Spinal cord (tissue), 10 donors: Measurements from ENCODE around the gene EPB41. TPM values are rescaled to one million over a fixed set of nuclear protein-coding genes. Genes with fewer than 3 reads are reported as not detected.
A peak's percentile ranks its signal among the peaks of the same experiment; 100 is the strongest.

ENCODE experiments used
- DNase-seq, 6 donors: peaks; one replicate each; pipeline versions ENCODE4 v3.0.0 to v3.0.0-alpha.2; 2013 to 2015; ENCODE audit warnings: low spot score in 6 of 6, low read depth in 4 of 6
- H3K27ac ChIP-seq: one replicate; pipeline ENCODE4 v1.5.1; 2013; ENCODE audit warnings: low read depth, low read length, control low read depth
- H3K27me3 ChIP-seq: one replicate; pipeline ENCODE4 v1.6.1; 2013; ENCODE audit warnings: low read length; ENCODE audit not compliant: control insufficient read depth, insufficient read depth
- H3K36me3 ChIP-seq: one replicate; pipeline ENCODE4 v1.6.1; 2013; ENCODE audit warnings: low read length; ENCODE audit not compliant: control insufficient read depth, insufficient read depth
- H3K4me1 ChIP-seq: one replicate; pipeline ENCODE4 v1.6.1; 2013; ENCODE audit warnings: low read length; ENCODE audit not compliant: control insufficient read depth, insufficient read depth
- H3K4me3 ChIP-seq: one replicate; pipeline ENCODE4 v1.5.1; 2013; ENCODE audit warnings: low read depth, low read length, control low read depth
- H3K9me3 ChIP-seq: one replicate; pipeline ENCODE4 v1.6.1; 2013; ENCODE audit warnings: low read length; ENCODE audit not compliant: control insufficient read depth, insufficient read depth
- WGBS: methylation state at CpG from one replicate; pipeline ENCODE4 v1.1.5; 2013; ENCODE audit warnings: missing lambda C conversion rate; ENCODE audit not compliant: insufficient coverage; 5-methylcytosine and 5-hydroxymethylcytosine counted together
- polyA plus RNA-seq, 2 donors: library from polyadenylated mRNA; unstranded; fragments of 120-200 nt; gene quantifications; one replicate each; pipeline ENCODE4 v1.2.1, GENCODE V29; 2013; ENCODE audit not compliant: insufficient read length in 2 of 2
- total RNA-seq, 2 donors: library from RNA; depleted of rRNA in 1 of 2; stranded (reverse); fragments of 120-200 nt in 1 of 2; fragments of >200 nt in 1 of 2; gene quantifications; one replicate each; pipeline versions ENCODE4 v1.2.3 to v1.2.4, GENCODE V29; 2013 to 2014
- donor health status: healthy.

The EPB41 gene
- total and polyA plus RNA-seq, 4 donors, result 27.8 to 66.9 (median 41.1) TPM

DNA sequence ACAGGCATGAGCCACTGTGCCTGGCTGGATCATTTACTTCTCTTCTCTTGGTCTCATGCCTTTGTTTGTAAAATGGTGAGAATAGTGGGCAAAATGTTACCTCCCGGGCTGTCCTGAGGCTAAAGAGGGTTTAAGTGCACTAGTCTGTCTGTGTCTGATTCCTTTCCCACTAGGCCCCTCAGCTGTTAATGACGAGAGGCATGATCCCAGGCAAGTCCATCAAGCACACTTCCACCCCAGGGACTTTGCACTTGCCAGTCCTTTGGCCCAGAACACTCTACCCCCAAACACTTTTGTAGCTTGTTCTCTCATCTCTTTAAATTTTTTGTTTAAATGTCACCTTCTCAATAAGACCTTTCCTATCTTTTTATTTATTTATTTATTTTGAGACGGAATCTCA, 13.8 kb upstream of the EPB41 start:
- Histone ChIP-seq H3K27me3 (no peaks in the 10 kb centered on the region), H3K27ac (no peak overlapping the region), H3K4me1 (peaks cover 4% of the 10 kb centered on the region), H3K9me3 (no peaks in the 10 kb centered on the region), H3K4me3 (no peak overlapping the region), H3K36me3 (no peaks in the 10 kb centered on the region)
- DNase-seq, result no peak
- WGBS, result 67% methylated on average over 1 of the region's 3 CpGs

DNA sequence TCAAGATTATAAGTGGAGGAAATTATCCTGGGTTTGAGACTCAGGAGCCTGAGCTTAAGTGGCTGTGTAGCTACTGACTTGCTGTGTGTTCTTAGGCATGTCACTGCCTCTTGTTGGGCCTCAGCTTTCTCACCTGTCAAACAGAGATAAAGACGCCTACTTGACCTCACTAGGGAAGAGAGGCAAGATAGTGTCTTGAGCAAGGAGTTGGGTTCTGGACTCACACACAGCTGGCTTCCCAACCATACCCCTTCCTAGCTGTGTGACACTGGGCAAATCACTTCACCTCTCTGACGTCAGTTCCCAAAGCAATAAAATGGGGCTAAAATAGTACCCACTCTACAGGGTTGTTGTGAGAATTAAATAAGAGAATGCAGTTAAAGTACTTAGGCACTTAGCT, 11.6 kb upstream of the EPB41 start:
- no CpG with 5 or more reads among the region's 2 CpGs for WGBS
- no peak overlapping the region for H3K4me3 ChIP-seq
- no peak overlapping the region for H3K27ac ChIP-seq
- no peaks in the 10 kb centered on the region for H3K27me3 ChIP-seq
- no peaks in the 10 kb centered on the region for H3K36me3 ChIP-seq
- peaks cover 4% of the 10 kb centered on the region for H3K4me1 ChIP-seq
- H3K9me3 ChIP-seq, result no peaks in the 10 kb centered on the region
- no peak for DNase-seq

DNA sequence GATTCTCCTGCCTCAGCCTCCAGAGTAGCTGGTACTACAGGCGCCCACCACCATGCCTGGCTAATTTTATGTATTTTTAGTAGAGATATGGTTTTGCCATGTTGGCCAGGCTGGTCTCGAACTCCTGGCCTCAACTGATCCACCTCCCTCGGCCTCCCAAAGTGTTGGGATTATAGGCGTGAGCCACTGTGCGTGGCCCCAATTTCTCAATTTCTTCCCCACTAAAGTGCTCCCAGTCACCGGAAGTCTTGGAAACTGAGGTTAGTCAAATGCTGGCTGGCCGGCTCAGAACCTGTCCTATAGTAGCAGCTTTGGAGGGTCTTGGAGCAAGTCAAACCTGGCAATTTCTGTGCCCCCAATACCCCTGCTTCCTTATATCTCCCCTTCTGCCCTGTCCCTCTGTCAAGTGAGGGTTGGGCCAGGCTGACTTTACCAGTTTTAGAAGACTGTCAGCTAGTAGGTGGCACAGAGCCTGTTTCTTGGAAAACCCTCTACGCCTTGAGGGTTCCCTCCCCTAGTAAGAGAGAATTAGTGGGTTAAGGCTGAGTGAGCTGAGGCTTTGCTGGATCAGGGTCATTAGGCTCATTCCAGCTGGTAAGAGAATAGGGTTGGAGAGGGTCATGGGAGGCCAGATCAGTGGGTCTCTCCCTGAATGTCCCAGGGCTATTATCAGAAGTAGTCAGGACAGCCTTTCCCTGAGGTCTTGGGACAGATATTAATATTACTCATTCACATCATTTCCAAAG, 8.3 kb upstream of the EPB41 start:
- no peak for DNase-seq

DNA sequence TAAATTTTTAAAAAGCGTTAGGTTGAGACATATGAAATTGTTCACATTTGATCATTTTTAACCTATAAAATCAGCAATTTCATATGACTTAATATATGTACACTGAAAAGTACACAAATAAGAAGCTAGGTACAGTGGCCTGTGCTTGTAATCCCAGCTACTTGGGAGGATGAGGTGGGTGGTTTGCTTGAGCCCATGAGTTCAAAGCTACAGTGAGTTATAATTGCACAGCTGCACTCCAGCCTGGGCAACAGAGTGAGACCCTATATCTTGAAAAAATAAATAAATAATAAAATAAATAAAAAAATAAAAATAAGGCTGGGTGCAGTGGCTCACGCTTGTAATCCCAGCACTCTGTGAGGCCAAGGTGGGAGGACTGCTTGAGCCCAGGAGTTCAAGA, 5.2 kb upstream of the EPB41 start:
- Histone ChIP-seq H3K36me3 (no peaks in the 10 kb centered on the region), H3K27ac (no peak overlapping the region), H3K27me3 (no peaks in the 10 kb centered on the region), H3K9me3 (no peaks in the 10 kb centered on the region), H3K4me1 (peaks cover 4% of the 10 kb centered on the region), H3K4me3 (no peak overlapping the region)
- DNase-seq, result no peak
- no CpG with 5 or more reads among the region's 2 CpGs for WGBS

More for the DNA sequence above, 8.3 kb upstream of the EPB41 start:
- Histone ChIP-seq H3K4me3 (no peak overlapping the region), H3K27ac (no peak overlapping the region), H3K36me3 (no peaks in the 10 kb centered on the region), H3K9me3 (no peaks in the 10 kb centered on the region), H3K27me3 (no peaks in the 10 kb centered on the region), H3K4me1 (no peaks in the 10 kb centered on the region)
- WGBS, result 82% methylated on average over 2 of the region's 8 CpGs

GRCh38 chr1:28910379-28911115, 3.8 kb upstream of the EPB41 start:
- no peaks in the 10 kb centered on the region for H3K27me3 ChIP-seq
- H3K9me3 ChIP-seq, result no peaks in the 10 kb centered on the region
- H3K4me1 ChIP-seq, result peaks cover 8% of the 10 kb centered on the region
- H3K27ac ChIP-seq, result no peak overlapping the region
- H3K36me3 ChIP-seq, result no peaks in the 10 kb centered on the region
- H3K4me3 ChIP-seq, result no peak overlapping the region
- WGBS, result 60% methylated on average over 5 of the region's 7 CpGs
- DNase-seq, result peak in 1 of 6 donors; percentile 16

- DNase-seq, result no peak
- Histone ChIP-seq H3K27me3 (no peaks in the 10 kb centered on the region), H3K36me3 (no peaks in the 10 kb centered on the region), H3K27ac (peak overlapping the region; percentile 33), H3K4me3 (peak overlapping the region; percentile 50), H3K4me1 (peaks cover 8% of the 10 kb centered on the region), H3K9me3 (no peaks in the 10 kb centered on the region)
- 31% methylated on average over 10 of the region's 10 CpGs for WGBS
These were observed 562 bp upstream of the EPB41 start for GRCh38 chr1:28913786-28914227.

DNA sequence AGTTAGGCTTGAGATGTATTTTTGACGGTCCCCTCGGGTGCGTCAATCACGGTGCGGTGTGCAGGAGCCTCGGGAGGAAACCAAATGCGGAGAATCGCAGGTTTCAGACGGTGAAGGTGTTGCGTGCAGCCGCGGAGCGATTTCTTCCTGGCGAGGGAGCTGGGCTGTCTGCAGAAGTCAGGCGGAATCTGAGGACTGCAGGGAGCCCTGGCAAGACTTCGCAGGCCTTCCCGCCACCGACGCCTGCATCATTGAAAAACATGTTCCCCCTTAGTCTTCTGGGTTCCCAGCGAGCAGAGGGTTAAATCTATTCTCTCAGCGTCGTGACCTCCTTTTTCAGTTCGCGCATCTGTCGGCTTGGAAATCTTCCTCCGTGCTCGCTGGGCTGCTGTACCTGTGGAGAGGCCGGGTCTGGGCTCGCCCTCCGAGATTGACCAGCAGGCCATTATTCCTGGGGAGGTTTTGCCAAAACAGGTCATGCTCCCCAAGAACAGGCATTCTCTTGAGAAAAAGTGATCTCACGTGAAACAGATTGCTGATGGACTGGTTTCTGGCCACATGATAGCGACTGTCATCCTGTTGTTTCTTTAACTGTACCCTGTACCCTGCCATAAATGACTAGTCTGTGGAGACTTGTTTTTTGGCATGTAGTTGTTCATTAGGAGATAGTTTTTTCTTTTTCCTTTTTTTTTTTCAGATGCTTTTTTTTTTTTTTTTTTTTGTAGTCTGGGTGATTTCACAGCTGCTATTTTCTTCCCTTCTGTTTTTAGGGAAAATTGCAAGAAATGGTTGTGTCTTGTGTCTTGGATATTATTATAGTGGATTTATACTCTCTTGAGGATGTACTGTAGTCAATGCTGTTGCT, 894 bp downstream of the EPB41 start:
- under 1% methylated on average over 31 of the region's 32 CpGs for WGBS
- Histone ChIP-seq H3K4me3 (peak overlapping the region; percentile 78), H3K27me3 (no peaks in the 10 kb centered on the region), H3K27ac (peak overlapping the region; percentile 33), H3K36me3 (no peaks in the 10 kb centered on the region), H3K4me1 (peaks cover 8% of the 10 kb centered on the region), H3K9me3 (no peaks in the 10 kb centered on the region)
- DNase-seq, result peak in 4 of 6 donors; percentile 24 to 85 (median 48)

DNA sequence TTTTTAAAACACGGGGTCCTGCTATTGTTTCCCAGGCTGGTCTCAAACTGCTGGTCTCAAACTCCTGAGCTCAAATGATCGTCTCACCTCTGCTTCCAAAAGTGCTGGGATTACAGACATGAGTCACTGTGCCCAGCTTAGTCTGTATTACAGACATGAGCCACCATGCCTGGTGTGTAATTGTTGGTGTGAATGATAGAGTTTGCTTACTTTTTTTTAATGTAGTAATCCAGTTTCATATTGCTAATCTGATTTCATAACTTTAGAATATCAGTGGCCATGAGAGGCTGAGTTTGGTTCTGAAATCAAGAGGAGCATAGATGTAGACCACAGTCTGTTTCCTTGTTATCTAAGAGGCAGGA, 3.4 kb downstream of the EPB41 start:
- peaks cover 8% of the 10 kb centered on the region for H3K4me1 ChIP-seq
- no peak overlapping the region for H3K27ac ChIP-seq
- no peaks in the 10 kb centered on the region for H3K9me3 ChIP-seq
- no peak overlapping the region for H3K4me3 ChIP-seq
- DNase-seq, result no peak
- 75% methylated on average over 2 of the region's 2 CpGs for WGBS
- H3K36me3 ChIP-seq, result no peaks in the 10 kb centered on the region
- no peaks in the 10 kb centered on the region for H3K27me3 ChIP-seq

DNA sequence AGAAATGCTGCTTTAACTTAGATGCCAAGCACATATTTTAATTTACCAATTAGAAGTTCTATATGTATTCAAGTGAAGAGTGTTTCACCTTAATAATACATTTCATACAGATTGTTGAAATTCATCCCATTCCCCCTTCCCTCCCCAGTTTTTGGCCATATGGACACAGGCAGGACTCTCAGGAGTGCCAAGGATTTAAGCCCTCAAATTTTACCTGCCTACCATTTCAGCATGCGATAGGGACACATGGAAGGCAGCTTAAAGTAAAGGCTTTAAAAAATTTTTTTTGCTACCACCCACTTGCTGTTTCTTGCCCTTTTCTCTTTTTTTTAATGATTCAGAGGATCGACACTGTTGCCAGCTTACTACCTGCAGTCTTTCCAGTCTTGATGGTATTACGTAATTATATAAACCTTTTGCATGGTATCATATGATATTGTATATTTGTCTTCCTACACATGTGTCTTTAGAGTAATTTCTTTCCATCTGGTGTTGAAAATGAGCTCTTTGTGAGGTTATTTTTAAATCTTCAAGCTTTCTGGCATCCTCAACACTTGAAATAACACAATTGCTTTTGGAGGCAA, 7.0 kb downstream of the EPB41 start:
- 100% methylated on average over 1 of the region's 3 CpGs for WGBS
- H3K27me3 ChIP-seq, result no peaks in the 10 kb centered on the region
- H3K4me1 ChIP-seq, result no peaks in the 10 kb centered on the region
- no peak overlapping the region for H3K27ac ChIP-seq
- H3K4me3 ChIP-seq, result no peak overlapping the region
- no peaks in the 10 kb centered on the region for H3K9me3 ChIP-seq
- DNase-seq, result no peak
- H3K36me3 ChIP-seq, result no peaks in the 10 kb centered on the region
